HG02973 (cell line): ENCODE results near the gene ATP6V0C.

ENCODE experiments used
- ATAC-seq: cut with Tn5 transposase; IDR thresholded peaks from one replicate; pipeline ENCODE4 v1.9.1; 2021; ENCODE audit warnings: moderate library complexity; ENCODE audit not compliant: unreplicated experiment

Gene ATP6V0C

GRCh38 chr16:2490190-2491105 lies 23.3 kb upstream of the ATP6V0C start:
- ATAC-seq, result no peak

DNA sequence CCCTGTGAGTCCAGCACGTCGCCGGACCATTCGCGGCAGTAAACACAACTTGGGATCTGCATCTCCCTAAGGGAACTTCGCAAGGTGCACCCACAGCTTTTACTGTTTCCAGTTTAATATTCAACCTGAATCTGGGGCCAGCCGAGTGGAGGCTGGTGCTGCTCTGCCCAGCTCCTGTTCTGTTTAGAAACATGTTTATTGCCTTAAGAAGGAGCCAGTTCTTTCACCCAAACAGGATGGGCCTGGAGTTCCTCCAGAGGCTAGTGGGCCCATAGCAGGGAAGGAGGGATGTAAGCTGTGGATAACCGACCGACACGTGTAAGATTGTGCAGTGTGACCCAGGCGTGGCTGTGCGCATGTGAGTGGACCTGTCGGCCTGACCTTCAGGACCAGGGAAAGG lies 21.5 kb upstream of the ATP6V0C start:
- no peak for ATAC-seq

- no peak for ATAC-seq
Measured at GRCh38 chr16:2493605-2494004, 20.1 kb upstream of the ATP6V0C start.

DNA sequence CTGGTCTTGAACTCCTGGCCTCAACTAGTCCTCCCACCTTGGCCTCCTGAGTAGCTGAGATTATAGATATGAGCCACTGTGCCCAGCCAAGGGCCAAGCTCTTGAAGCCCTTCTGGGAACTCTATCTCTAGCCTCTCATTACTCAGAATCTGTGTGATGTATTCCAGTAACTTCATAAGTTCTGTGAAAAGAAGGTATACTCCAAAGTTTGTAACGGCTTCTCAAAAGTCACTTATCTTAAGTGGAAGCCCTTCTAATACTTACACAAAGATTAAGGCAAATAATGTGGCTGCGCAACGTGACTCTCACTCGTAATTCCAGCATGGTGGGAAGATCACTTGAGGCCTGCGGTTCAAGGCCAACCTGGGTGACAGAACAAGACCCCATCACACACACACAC lies 19.1 kb upstream of the ATP6V0C start:
- ATAC-seq, result no peak

DNA sequence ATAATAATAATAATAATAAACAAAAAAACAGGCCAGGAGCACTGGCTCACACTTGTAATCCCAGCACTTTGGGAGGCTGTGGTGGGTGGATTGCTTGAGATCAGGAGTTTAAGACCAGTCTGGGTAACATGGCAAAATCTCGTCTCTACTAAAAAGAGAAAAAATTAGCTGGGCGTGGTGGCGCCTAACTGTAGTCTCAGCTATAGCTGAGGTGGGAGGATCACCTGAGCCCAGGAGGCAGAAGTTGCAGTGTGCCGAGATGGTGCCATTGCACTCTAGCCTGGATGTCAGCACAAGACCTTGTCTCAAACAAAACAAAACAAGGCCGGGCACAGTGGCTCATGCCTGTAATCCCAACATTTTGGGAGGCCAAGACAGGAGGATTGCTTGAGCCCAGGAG lies 18.7 kb upstream of the ATP6V0C start:
- ATAC-seq, result no peak

- ATAC-seq, result no peak
Measured at GRCh38 chr16:2496223-2497115, 17.3 kb upstream of the ATP6V0C start.

DNA sequence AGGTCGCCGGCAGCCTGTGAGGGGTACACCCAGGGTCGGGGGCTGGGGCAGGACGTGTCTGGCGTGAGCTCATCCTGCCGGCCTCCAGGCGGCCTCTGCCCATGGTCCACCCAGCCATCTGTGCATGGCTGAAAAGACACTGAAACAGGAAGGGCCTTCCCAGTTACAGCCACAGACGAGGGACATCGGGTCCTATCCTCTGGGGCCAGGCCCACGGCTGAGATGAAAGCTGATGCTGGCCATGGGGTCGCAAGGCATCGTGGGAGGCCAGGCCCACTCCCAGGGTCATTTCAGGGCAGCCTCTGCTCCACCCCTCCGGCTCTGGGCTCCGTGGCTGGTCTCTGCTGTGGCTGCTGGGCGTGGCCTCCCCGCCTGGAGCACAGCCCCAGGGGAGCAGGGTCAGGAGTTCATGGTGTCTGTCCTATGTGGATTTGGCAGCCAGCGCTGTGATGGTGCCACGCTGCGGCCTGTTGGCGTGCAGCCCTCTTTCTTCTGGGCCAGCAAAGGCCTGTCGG lies 16.6 kb upstream of the ATP6V0C start:
- no peak for ATAC-seq

DNA sequence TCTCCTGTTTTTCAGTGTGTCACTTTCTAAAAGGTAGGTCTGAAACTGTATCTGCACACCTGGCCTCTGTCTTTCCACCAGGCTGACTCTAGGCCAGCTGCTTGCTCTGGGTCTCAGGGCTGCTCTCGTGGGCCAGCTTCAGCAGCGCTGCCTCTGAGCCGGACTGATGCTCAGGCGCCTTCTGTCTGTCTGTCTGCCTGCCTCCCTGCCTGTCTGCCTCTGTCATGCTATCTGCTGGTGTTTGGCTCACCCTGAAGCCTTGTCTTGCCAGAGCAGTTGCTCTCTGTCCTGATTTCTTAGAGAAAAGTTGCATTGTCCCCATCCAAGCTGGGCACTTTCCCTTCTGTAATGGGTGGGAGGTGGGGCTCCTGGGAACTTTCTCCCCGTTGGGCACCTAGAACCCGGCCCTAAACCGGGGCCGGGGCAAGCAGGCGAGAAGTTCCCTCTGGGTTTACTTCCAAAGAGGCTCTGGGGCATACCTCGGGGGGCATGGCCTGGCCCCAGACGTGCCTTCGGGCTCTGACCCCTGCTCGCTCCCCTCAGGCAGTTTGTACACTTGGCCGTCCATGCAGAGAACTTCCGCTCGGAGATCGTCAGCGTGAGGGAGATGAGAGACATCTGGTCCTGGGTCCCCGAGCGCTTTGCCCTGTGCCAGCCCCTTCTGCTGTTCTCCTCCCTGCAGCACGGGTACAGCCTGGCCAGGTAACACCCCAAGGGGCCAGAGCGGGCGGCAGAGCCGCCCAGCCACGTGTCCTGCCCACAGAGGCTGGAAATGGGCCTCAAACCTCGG lies 15.9 kb upstream of the ATP6V0C start:
- ATAC-seq, result no peak

- no peak for ATAC-seq
Measured at GRCh38 chr16:2498531-2499253, 15.1 kb upstream of the ATP6V0C start.

DNA sequence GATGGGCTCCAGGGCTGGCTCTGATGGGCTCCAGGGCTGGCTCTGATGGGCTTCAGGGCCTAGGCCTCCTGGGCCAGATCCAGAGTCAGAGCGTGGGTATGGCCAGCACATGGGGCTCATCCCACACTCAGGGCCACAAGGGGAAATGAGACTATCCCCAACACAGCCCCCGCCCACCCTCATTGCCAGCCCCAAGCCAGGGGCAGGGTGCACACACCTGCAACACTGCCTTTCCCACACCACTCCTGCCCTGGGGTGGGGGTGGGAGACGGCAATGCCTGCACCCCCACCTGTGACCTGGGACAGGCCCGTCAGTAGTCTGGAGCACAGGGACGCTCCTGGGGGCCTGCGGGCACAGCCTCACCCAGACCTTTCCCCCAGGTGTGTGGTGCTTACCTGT lies 14.3 kb upstream of the ATP6V0C start:
- ATAC-seq, result no peak

DNA sequence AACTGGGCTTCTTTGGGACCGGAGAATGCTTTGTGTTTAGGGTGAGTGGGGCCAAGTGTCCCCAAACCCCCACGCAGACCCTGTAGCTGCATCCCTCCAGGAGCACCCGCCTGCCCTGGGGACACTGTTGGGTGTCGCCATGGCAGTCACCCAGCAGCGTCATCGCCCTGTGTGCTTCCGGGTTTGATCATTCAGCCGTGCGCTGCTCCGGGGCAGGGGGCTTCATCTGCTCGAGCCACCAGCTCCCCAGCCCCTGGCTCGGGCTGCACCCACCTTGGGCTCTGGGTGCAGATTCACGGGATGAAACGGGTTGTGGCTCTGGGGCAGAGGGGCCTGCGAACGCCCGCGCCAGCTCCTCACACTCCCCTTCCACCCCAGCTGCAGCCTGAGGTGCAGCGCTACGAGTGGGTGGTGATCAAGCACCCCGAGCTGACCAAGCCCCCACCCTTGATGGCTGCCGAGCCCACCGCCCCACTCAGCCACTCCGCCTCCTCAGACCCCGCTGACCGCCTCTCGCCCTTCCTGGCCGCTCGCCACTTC lies 13.8 kb upstream of the ATP6V0C start:
- no peak for ATAC-seq

DNA sequence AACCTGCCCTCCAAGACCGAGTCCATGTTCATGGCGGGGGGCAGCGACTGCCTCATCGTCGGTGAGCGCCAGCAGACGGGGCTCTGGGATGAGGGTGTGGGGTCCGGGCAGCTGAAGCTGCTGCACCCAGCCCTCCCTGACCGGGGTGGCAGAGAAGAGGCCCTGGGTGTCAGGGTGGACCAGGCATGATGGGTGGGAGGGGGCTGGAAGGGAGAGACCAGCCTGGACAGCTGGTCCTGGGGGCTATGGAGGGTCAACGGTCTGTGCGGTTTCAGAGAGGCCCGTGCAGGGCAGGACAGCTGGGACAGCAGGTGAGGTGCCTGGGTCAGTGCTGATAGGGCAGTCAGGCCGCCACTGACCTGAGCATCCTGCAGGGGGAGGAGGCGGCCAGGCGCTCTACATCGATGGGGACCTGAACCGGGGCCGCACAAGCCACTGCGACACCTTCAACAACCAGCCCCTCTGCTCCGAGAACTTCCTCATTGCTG lies 13.3 kb upstream of the ATP6V0C start:
- ATAC-seq, result no peak

DNA sequence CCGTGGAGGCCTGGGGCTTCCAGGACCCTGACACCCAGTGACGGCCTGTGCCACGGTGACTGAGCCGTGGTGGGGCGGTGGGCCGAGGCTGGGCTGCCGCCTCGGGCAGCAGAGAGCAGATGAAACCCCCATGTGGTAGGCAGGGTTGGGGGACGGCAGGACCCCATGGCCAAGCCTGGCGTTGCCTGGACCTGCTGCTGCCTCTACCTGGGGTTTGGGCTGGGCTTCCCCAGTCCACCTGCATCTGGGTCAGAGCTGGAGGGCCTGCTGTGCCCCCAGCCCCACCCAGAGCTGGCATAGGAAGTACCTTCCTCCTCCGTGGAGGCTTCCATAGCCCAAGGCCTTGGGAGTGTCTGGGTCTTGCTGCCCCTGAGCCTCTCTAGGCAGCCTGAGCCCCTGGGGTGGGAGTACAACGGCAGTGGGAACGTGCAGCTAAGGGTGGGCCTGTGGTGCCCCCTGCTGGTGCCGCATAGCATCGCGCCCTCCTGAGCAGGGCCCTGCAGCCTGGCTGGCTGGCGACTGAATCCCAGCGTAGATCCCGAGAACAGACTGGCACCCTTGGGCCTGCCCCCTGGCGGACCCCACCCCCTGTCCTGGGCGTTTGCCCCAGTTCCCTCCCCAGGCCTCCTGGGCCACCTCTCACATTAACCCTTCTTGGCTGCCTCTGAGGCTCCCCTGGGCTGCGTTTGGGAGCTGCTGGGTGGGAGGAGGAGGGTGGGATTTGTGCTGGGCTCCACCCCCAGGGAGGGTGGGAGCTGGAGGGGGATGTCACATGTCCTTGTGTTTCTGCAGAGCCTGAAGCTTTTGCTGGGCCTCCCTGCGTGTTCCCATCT lies 12.6 kb upstream of the ATP6V0C start:
- no peak for ATAC-seq

- ATAC-seq, result no peak
Measured at GRCh38 chr16:2501946-2502895, 11.5 kb upstream of the ATP6V0C start.

GRCh38 chr16:2505695-2506094 lies 8.1 kb upstream of the ATP6V0C start:
- ATAC-seq, result no peak

DNA sequence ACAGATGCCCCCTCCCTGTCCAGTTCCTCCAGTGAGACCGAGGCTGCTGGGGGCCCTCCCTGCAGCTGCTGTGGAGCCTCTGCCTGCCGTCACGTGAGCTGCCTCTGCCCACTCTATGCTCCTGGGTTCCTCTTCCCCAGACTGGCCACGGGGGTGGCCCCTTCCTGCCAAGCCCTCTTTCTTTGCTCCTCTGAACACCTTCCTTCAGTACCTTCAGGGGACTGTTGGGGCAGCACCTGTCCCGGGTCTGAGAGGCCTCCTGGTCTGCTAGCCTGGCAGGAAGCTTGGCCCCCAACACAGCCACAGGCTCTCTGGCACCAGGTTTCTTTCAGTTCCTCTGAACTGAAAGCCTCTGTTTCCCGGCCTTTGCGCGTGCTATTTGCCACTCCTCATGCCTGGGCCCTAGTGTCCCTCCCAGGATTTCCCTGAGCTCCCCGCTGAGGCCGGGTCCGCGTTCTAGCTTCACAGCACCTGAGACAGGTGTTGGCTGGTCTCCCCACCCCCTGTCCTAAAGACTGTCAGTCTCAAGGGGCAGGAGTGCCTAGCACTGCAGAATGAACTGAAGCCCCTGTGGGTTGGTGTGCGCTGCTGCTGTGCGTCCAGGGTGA lies 6.6 kb upstream of the ATP6V0C start:
- ATAC-seq, result no peak

DNA sequence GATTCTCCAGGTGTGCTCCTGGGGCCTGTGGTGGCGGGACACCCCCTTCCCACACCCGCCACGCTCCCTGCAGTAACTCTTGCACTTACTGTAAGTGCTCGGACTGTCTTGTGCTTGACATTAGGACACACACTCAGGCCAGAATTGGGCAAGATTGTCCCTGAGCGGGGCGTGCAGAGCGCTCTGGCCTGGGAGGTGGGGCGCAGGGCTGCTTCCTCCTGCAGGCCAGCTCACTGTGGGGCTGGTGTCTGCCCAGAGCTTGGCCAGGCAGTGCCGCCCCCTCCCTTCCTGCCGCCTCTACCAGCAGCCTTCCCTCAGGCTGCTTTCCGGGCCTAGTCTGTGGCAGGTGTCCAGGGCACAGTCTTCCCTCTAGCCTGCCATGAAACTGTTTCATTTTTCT lies 6.1 kb upstream of the ATP6V0C start:
- no peak for ATAC-seq
